ENCODE results near the gene LMF1. TPM values are rescaled to one million over a fixed set of nuclear protein-coding genes. Genes with fewer than 3 reads are reported as not detected.

LMF1 gene
- total RNA-seq, 4 donors from 2014 or later: 14.9 to 33.7 (median 27.1) TPM

DNA sequence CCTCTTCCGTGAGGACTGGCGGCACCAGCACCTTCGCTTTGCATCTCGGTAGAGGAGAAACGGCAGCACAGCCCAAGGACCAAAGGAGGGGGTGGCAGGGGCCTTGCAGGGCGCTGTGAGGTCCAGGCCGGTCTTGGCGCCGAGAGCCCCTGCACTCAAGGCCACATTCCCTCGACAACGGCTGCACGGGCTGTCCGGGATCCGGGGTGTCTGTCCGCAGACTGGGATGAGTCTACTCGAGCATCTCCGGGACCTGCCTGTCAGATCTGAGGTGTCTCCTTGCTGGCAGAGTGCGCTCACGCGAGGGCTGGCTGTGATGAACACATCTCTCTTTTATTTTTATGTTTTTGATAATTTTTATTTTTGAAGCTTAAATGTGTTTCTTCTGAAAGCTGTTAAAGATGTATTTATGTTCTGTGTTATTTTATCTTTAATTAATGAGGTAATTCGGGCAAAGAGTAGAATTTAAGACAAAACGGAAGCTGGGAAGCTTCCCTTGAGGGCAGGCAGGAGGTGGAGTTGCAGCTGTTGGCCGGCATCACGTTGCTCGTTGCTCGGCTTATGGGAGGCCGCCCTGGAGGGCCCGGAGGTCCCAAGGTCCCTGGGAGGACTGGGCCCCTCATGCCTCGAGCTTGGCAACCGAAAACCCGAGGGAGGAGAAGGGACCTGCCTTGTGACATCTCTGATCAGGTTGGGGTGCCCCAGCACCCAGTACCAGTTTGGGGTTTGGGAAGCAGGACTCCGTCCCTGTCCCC, 15.0 kb upstream of the LMF1 start:
- TF ChIP-seq CTCF (IDR thresholded peaks at IDR 0.05): no peak
- ATAC-seq (ENCODE audit: low FRiP score) (no peak), DNase-seq (ENCODE audit: low spot score) (no peak)

GRCh38 chr16:984736-985636, 14.2 kb upstream of the LMF1 start:
- no peak for ATAC-seq (ENCODE audit: low FRiP score)
- no peak for TF ChIP-seq CTCF (IDR thresholded peaks at IDR 0.05)
- DNase-seq (ENCODE audit: low spot score): no peak

DNA sequence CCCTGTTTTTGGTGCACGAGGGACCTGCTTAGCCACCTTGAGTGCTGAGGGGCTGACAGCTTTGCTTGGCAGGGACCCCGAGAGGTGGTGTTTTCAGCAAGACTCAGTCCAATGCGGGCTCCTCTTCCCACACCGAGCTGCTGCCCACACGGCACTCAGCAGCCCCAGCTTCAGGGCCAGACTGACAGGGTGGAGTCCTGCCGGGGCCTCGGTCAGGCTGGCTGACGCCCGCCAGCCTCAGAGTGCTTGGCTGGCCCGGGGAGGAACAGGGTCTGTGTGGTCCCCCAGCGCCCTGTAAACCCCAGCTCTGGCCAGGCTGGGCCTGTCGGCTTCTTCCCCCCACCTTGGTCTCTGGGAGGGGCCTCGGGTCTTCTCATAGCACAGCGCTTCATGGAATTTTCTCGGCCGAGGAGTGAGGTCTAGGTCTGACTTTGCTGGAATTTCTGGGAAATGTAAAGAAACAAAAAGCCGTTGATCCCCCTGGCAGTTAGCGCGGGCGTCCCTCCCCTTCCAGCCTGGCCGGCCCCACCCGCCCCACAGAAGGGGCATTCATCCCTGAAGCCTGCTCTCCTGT, 13.4 kb upstream of the LMF1 start:
- no peak for TF ChIP-seq CTCF (IDR thresholded peaks at IDR 0.05)

DNA sequence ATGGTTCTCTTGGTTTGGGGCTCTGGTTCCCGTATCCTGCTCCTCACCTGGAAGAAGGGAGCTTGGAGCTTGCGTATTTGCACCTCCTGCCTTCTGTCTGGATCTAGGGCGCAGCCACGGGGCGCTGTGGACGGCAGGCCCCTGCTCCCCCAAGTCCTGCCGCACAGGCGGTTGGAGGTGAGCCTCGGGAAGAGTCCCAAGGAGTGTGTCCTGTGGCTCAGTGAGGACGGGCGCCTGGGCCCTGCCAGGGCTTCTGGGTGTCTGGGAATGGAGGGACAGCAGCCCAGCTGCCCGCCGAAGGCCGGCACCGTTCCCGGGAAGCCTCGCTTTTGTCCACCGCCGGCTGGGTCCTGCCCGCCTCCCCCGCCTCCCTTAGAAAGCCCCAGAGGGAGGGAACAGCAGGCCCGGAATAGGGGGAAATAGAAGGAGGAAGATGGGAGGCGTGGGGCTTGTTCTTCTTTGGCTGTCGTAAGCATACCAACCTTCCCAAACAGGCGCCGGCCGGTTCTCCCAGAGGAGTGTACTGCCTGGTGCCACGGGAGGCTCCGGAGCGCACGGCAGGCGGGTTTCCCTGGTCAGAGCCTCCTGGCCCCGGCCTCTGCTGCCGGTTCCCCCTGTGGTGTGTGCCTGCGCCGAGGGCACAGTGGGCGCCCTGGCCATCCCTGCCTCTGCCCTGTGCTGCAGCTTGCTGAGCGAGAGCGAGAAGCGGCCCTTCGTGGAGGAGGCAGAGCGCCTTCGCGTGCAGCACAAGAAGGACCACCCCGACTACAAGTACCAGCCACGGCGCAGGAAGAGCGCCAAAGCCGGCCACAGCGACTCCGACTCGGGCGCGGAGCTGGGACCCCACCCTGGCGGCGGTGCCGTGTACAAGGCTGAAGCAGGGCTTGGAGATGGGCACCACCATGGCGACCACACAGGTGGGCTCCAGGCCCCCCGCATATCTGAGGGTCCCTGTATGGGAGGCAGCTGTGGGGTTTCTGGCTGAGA, 12.6 kb upstream of the LMF1 start:
- ATAC-seq (ENCODE audit: low FRiP score): no peak
- DNase-seq (ENCODE audit: low spot score): no peak
- TF ChIP-seq CTCF (IDR thresholded peaks at IDR 0.05): no peak

More for the DNA sequence above, 13.4 kb upstream of the LMF1 start:
- ATAC-seq (ENCODE audit: low FRiP score): no peak
- no peak for DNase-seq (ENCODE audit: low spot score)

- ATAC-seq (ENCODE audit: low FRiP score): no peak
- DNase-seq (ENCODE audit: low spot score): no peak
- TF ChIP-seq CTCF (IDR thresholded peaks at IDR 0.05): no peak
These were observed 11.6 kb upstream of the LMF1 start for GRCh38 chr16:982145-983043.
